Peyer's patch (tissue), 4 donors: ENCODE measurements around the gene PNPLA1. TPM values are rescaled to one million over a fixed set of nuclear protein-coding genes. Genes with fewer than 3 reads are reported as not detected.

Experiments
- DNase-seq, 3 donors: peaks; one replicate each; pipeline ENCODE4 v3.0.0-alpha.2; 2017 to 2019
- H3K27ac ChIP-seq, 4 donors: fragments of 200-600 bp; sonication (generic); one replicate each; pipeline ENCODE4 v1.5.1; 2016 to 2019
- H3K27me3 ChIP-seq, 2 donors: fragments of 200-600 bp; sonication (generic); one replicate each; pipeline ENCODE4 v1.5.1; 2019
- H3K36me3 ChIP-seq, 3 donors: fragments of 200-600 bp; sonication (generic); one replicate each; pipeline ENCODE4 v1.5.1; 2016 to 2019
- H3K4me1 ChIP-seq, 4 donors: fragments of 200-600 bp; sonication (generic); one replicate each; pipeline ENCODE4 v1.5.1; 2016 to 2019
- H3K4me3 ChIP-seq, 4 donors: fragments of 200-600 bp; sonication (generic); 1 replicate in 3 of 4; 2 replicates in 1 of 4; pipeline ENCODE4 v1.5.1; 2016 to 2019; ENCODE audit warnings: mild to moderate bottlenecking in 1 of 4
- H3K9me3 ChIP-seq, 4 donors: fragments of 200-600 bp; sonication (generic); one replicate each; pipeline ENCODE4 v1.5.1; 2016 to 2019; ENCODE audit warnings: mild to moderate bottlenecking in 1 of 4
- CTCF ChIP-seq, 6 experiments: fragments of 450-650 bp in 4 of 6; fragments of 200-600 bp in 2 of 6; sonication (generic) in 1 of 6; IDR thresholded peaks; one replicate each; pipeline ENCODE4 v1.5.1; 2017 to 2019; ENCODE audit warnings: antibody characterized with exemption in 6 of 6, mild to moderate bottlenecking in 3 of 6, moderate library complexity in 1 of 6
- POLR2A ChIP-seq, 2 donors: fragments of 450-650 bp; IDR thresholded peaks; one replicate each; pipeline ENCODE4 v1.5.1; 2017; ENCODE audit warnings: antibody characterized with exemption in 2 of 2, mild to moderate bottlenecking in 2 of 2, moderate library complexity in 2 of 2
- total RNA-seq, 4 donors: library from RNA; depleted of rRNA; stranded (reverse); fragments of >200 nt; gene quantifications; one replicate each; pipeline ENCODE4 v1.1.0, GENCODE V29; 2016

Gene PNPLA1
- total RNA-seq, 4 donors from 2014 or later: 1.3 to 4.0 (median 3.0) TPM; not detected in 1

- H3K27ac ChIP-seq: no peak overlapping the region
- TF ChIP-seq CTCF (IDR thresholded peaks at IDR 0.05) (no peak), POLR2A (IDR thresholded peaks at IDR 0.05) (no peak)
- H3K9me3 ChIP-seq: no peaks in the 10 kb centered on the region
- no peaks in the 10 kb centered on the region for H3K4me1 ChIP-seq
- H3K27me3 ChIP-seq: no peaks in the 10 kb centered on the region
- no peak for DNase-seq
- H3K36me3 ChIP-seq: no peaks in the 10 kb centered on the region
- H3K4me3 ChIP-seq: no peak overlapping the region
Observed at GRCh38 chr6:36280983-36281382, 11.1 kb downstream of the PNPLA1 start.

DNA sequence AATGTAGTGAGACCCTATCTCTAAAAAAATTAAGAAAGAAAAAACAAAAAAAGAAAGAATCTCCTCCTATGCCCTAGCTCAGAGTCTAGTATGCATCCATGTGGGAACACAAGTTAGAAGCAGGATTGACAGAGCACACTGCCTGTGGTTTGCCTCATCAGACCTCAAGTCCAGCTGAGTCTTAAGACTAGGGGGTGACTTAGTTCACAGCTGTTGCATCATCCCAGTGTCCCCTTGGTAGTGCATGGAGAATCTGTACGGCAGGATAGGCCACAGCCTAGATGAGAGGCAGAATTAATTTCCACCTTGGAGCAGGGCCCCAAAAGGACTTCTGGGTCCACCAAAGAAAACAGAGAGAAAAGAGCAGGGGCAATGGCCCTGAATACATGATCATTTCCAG, 13.7 kb downstream of the PNPLA1 start:
- H3K27ac ChIP-seq: no peak overlapping the region
- no peak for DNase-seq
- TF ChIP-seq CTCF (IDR thresholded peaks at IDR 0.05) (no peak), POLR2A (IDR thresholded peaks at IDR 0.05) (no peak)
- no peaks in the 10 kb centered on the region for H3K27me3 ChIP-seq
- no peaks in the 10 kb centered on the region for H3K36me3 ChIP-seq
- no peaks in the 10 kb centered on the region for H3K4me1 ChIP-seq
- H3K4me3 ChIP-seq: no peak overlapping the region
- H3K9me3 ChIP-seq: no peaks in the 10 kb centered on the region

DNA sequence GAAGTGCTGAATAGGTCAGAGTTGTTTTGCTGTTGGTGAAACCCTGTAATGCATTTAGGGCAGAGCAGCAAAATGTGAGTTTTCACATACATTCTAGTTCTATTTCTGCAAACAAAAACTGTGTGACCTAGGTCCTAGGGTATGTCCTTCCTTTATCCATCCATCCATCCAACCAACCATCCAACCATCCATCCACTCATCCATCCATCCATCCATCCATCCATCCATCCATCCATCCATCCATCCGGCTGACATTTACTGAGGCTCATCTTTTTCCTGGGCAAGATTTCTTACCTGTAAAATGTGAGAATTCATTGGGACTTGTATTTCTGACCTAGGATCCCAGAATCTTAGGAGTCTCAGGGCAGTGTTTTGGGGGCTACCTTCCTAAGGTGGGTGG, 14.5 kb downstream of the PNPLA1 start:
- no peak for TF ChIP-seq POLR2A (IDR thresholded peaks at IDR 0.05)
- no peak for TF ChIP-seq CTCF (IDR thresholded peaks at IDR 0.05)
- H3K36me3 ChIP-seq: no peaks in the 10 kb centered on the region
- DNase-seq: no peak
- H3K27ac ChIP-seq: no peak overlapping the region
- no peaks in the 10 kb centered on the region for H3K9me3 ChIP-seq
- H3K27me3 ChIP-seq: no peaks in the 10 kb centered on the region
- no peaks in the 10 kb centered on the region for H3K4me1 ChIP-seq
- no peak overlapping the region for H3K4me3 ChIP-seq

DNA sequence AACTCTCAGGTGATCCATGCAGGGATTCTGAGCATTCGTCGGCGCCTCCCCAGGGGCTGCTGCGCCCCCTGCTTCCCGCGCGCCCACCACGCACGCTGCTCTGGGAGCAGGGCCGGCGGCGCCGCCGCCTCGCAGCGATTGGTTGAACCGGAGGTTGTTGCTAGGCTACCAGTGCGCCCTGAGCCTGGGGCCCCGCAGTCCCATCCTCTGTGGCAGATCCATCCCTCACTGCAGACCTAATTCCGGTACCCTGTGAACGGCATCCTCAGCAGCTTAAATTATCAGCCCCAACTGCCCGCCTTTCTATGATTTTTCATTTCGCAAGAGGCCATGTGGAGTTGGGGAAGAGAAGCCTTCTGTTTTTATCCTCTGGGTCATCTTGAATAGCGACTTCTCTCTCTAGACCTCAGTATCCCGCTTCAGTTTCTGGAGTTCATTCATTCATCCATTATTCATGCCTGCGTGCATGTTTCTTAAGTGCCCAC, 15.4 kb downstream of the PNPLA1 start:
- DNase-seq: no peak
- no peaks in the 10 kb centered on the region for H3K36me3 ChIP-seq
- TF ChIP-seq CTCF (IDR thresholded peaks at IDR 0.05): no peak
- no peak for TF ChIP-seq POLR2A (IDR thresholded peaks at IDR 0.05)
- H3K9me3 ChIP-seq: no peaks in the 10 kb centered on the region
- no peak overlapping the region for H3K27ac ChIP-seq
- H3K4me1 ChIP-seq: peaks cover 0 to 3% (median 0%) of the 10 kb centered on the region in 4 donors
- no peaks in the 10 kb centered on the region for H3K27me3 ChIP-seq
- H3K4me3 ChIP-seq: no peak overlapping the region

DNA sequence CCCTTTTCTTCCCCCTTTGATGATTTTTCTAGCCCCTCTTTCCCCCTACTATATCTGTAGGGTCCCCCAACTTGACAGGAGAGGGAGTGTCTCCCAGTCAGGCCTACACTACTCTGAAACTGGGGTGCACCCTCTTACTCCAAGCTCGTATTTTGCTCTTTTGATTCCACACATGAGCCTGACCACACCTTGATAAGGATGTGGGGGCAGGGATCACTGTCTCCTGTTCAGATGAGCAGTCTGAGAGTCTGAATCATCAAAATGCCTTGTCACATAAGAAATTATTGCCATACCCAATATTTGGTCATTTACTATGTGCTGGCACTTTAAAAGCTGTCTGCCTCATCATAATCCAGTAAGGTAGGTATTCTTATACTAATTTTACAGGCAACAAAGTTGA, 15.9 kb downstream of the PNPLA1 start:
- peak in 1 of 3 donors; percentile 74 for DNase-seq

More for the DNA sequence above, 15.9 kb downstream of the PNPLA1 start:
- peaks cover 0 to 3% (median 0%) of the 10 kb centered on the region in 4 donors for H3K4me1 ChIP-seq
- TF ChIP-seq POLR2A (IDR thresholded peaks at IDR 0.05): no peak
- no peak for TF ChIP-seq CTCF (IDR thresholded peaks at IDR 0.05)
- H3K4me3 ChIP-seq: no peak overlapping the region
- H3K27ac ChIP-seq: peak overlapping the region in 1 of 4 donors; percentile 25
- H3K36me3 ChIP-seq: no peaks in the 10 kb centered on the region
- no peaks in the 10 kb centered on the region for H3K27me3 ChIP-seq
- H3K9me3 ChIP-seq: no peaks in the 10 kb centered on the region
